ENCODE measurements around the gene TTLL11. TPM values are rescaled to one million over a fixed set of nuclear protein-coding genes. Genes with fewer than 3 reads are reported as not detected.
A peak's percentile ranks its signal among the peaks of the same experiment; 100 is the strongest.

Gene TTLL11
- total RNA-seq, 1 donor from 2014 or later = 4.0 TPM

- H3K27me3 Mint-ChIP-seq (ENCODE audit: unreplicated experiment) = peaks cover 25% of the 10 kb centered on the region
- no peak overlapping the region for H3K4me3 Mint-ChIP-seq (ENCODE audit: unreplicated experiment)
Observed at GRCh38 chr9:121782514-121783110, 310.5 kb downstream of the TTLL11 start.

DNA sequence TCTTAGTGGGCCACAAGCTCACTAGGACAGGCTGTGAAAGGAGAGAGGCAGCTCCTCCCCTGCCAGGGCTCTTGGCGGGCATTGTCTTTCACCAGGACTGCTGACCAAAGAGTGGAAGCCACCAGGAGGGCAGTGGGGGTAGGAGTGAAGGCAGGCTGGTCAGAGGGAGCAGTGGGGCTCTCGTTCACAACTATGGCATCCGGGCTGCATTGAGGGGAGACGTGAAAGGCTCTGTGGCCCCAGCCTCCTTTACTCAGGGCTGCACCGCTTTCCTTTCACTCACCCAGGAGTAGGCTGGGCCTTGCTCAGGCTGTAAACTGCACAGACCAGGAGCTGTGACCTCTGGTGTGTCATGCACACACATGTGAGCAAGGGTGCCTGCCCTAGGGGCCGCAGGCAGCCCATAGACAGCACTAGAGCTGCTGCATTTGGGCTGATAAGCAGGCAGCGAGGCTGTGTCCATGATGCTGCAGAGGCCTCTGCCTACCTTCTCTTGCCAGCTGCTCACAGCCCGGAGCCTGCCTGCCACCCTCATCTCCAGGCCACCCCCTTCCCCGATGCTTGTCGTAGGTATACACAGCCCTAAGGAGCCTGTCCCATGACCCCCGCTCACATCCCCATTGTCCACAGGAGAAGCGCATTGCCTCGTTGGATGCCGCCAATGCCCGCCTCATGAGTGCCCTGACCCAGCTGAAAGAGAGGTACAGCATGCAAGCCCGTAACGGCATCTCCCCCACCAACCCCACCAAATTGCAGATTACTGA, 311.2 kb downstream of the TTLL11 start:
- no peak for TF ChIP-seq CTCF (IDR thresholded peaks at IDR 0.05; ENCODE audit: unreplicated experiment)
- peaks cover 43% of the 10 kb centered on the region for H3K36me3 Mint-ChIP-seq (ENCODE audit: low read depth, unreplicated experiment)
- peak overlapping the region; percentile 59 for H3K4me3 Mint-ChIP-seq (ENCODE audit: unreplicated experiment)
- no peaks in the 10 kb centered on the region for H3K9me3 Mint-ChIP-seq (ENCODE audit: unreplicated experiment)
- peaks cover 10% of the 10 kb centered on the region for H3K4me1 Mint-ChIP-seq (ENCODE audit: unreplicated experiment)
- H3K27me3 Mint-ChIP-seq (ENCODE audit: unreplicated experiment) = peaks cover 25% of the 10 kb centered on the region
- DNase-seq (ENCODE audit: low spot score) = no peak
- peak overlapping the region; percentile 32 for H3K27ac Mint-ChIP-seq (ENCODE audit: unreplicated experiment)

More at GRCh38 chr9:121782514-121783110, 310.5 kb downstream of the TTLL11 start:
- Mint-ChIP-seq H3K4me1 (ENCODE audit: unreplicated experiment) (peaks cover 10% of the 10 kb centered on the region), H3K36me3 (ENCODE audit: low read depth, unreplicated experiment) (peaks cover 35% of the 10 kb centered on the region), H3K27ac (ENCODE audit: unreplicated experiment) (no peak overlapping the region), H3K9me3 (ENCODE audit: unreplicated experiment) (no peaks in the 10 kb centered on the region)
- no peak for DNase-seq (ENCODE audit: low spot score)
- TF ChIP-seq CTCF (IDR thresholded peaks at IDR 0.05; ENCODE audit: unreplicated experiment) = no peak

DNA sequence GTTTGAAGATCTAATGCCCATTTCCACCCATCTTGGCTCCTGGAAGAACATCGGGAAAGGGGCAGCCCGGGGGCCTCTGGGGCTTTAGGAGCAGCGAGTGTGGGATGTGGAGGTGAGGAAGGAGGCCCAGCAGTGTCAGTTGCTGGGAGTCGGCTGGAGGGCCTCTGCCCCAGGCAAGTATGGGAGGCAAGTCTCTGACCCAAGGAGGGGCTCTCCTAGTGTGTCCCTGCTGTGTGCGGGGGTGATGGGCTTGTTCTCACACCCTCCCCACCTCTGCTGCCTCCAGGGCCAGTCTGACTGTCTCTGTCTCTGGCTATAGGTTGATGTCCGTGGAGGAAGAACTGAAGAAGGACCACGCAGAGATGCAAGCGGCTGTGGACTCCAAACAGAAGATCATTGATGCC, 312.0 kb downstream of the TTLL11 start:
- H3K27ac Mint-ChIP-seq (ENCODE audit: unreplicated experiment) = no peak overlapping the region
- TF ChIP-seq CTCF (IDR thresholded peaks at IDR 0.05; ENCODE audit: unreplicated experiment) = no peak
- no peaks in the 10 kb centered on the region for H3K9me3 Mint-ChIP-seq (ENCODE audit: unreplicated experiment)
- H3K4me1 Mint-ChIP-seq (ENCODE audit: unreplicated experiment) = peaks cover 10% of the 10 kb centered on the region
- no peak for DNase-seq (ENCODE audit: low spot score)
- H3K36me3 Mint-ChIP-seq (ENCODE audit: low read depth, unreplicated experiment) = peaks cover 43% of the 10 kb centered on the region
- H3K4me3 Mint-ChIP-seq (ENCODE audit: unreplicated experiment) = peak overlapping the region; percentile 59
- peaks cover 20% of the 10 kb centered on the region for H3K27me3 Mint-ChIP-seq (ENCODE audit: unreplicated experiment)

- peaks cover 51% of the 10 kb centered on the region for H3K36me3 Mint-ChIP-seq (ENCODE audit: low read depth, unreplicated experiment)
- no peak for TF ChIP-seq CTCF (IDR thresholded peaks at IDR 0.05; ENCODE audit: unreplicated experiment)
- DNase-seq (ENCODE audit: low spot score) = no peak
- peaks cover 10% of the 10 kb centered on the region for H3K4me1 Mint-ChIP-seq (ENCODE audit: unreplicated experiment)
- H3K27me3 Mint-ChIP-seq (ENCODE audit: unreplicated experiment) = peaks cover 20% of the 10 kb centered on the region
- H3K27ac Mint-ChIP-seq (ENCODE audit: unreplicated experiment) = no peak overlapping the region
- H3K9me3 Mint-ChIP-seq (ENCODE audit: unreplicated experiment) = no peaks in the 10 kb centered on the region
- peak overlapping the region; percentile 59 for H3K4me3 Mint-ChIP-seq (ENCODE audit: unreplicated experiment)
Observed at GRCh38 chr9:121780177-121781040, 312.7 kb downstream of the TTLL11 start.
